Adrenal gland (tissue), 5 donors: ENCODE results near the gene SYT7.

Experiments used
- CTCF ChIP-seq, 6 experiments: fragments of 450-650 bp in 4 of 6; fragments of 200-600 bp in 2 of 6; sonication (generic) in 1 of 6; IDR thresholded peaks; 1 replicate in 5 of 6; 2 replicates in 1 of 6; pipeline versions ENCODE4 v1.5.1 to v1.8.0; 2016 to 2021; ENCODE audit warnings: antibody characterized with exemption in 6 of 6, mild to moderate bottlenecking in 2 of 6, moderate library complexity in 1 of 6
- POLR2A ChIP-seq, 2 donors: fragments of 450-650 bp; IDR thresholded peaks; one replicate each; pipeline ENCODE4 v1.6.1; 2017; ENCODE audit warnings: antibody characterized with exemption in 2 of 2, mild to moderate bottlenecking in 2 of 2, moderate library complexity in 1 of 2
- donor health status: DM: no; HTN: no; CAD: no.

DNA sequence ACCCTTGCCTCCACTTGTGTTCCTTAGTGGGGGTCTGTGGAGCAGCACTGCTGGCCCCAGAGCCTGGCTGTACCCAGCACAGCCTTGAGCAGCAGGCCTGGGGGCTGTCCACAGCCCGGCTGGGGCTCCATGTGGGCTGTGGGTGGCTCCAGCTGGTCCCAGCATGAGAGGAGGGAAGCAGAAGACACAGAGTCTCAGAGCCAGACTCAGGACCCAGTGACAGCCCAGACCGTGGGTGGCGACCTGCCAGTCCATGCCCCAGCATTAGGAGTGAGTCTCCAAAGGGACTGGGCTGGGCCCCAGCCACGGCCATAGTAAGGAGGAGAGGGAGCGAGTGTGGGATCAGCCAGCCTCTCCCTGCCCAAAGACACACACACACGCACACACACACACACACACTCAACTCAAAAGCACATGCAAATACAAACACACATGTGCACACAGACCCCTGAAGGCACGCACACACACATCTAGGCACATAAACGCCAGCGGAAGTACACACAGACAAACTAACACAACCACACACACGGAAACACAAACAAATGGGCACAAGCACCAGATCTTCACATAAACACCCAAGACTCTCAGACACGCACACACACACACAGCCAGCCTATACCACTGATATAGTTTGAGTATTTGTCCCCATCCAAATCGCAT lies 89.0 kb downstream of the SYT7 start:
- no peak for TF ChIP-seq CTCF (IDR thresholded peaks at IDR 0.05)
- TF ChIP-seq POLR2A (IDR thresholded peaks at IDR 0.05) = no peak
